ENCODE results near the gene TCF7L1. TPM values are rescaled to one million over a fixed set of nuclear protein-coding genes. Genes with fewer than 3 reads are reported as not detected.

Gene TCF7L1
- total and polyA plus RNA-seq, 9 of the 15 experiments (the other 6 are each of a cell fraction or from before 2014, with no cell fraction given), result 0.03 to 0.11 (median 0.07) TPM; not detected in 5

DNA sequence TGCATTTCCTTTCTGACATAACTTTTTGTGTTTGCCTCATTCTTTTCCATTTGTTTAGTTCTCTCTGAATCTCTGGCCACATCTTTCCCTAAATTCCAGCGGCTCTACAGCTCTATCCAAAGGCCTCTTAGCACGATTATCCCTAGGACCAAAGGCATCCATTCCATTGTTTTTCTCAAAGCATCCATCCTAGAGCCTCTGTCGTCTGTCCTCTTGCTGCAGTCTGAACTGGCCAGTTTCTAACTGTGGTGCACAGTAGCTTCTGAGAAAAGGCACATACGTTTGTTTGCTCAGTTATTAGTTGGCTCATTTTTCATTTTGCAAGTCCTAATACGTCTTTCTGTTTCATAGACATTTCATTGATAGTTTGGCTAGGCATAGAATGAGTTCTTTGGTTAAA, 45.7 kb upstream of the TCF7L1 start:
- H3K4me3 ChIP-seq, result no peak overlapping the region
- DNase-seq (ENCODE audit: extremely low read depth in 1 of 4, low spot score in 3 of 4) (no peak), FAIRE-seq (no peak), ATAC-seq (no peak)
- no peaks in the 10 kb centered on the region for H3K4me1 ChIP-seq (replicated peaks in 1 of 2; ENCODE audit: control insufficient read depth in 2 of 2, insufficient read depth in 2 of 2, low read length in 2 of 2)
- in situ Hi-C loops (cut with MboI), result no loop called here
- no peak overlapping the region for H3K27ac ChIP-seq (ENCODE audit: extremely low read depth, low read depth, low read length)
- H3K27me3 ChIP-seq (ENCODE audit: control insufficient read depth in 2 of 2, insufficient read depth in 2 of 2, low read length in 2 of 2), result peaks cover 15 to 33% of the 10 kb centered on the region in 2 experiments; a peak in 3 of 5 replicates
- ChIA-PET CTCF (ENCODE audit: low intra/inter-chr PET ratio) (no interaction called here), POLR2A (interaction anchor here (1.5 kb wide), 1 partner anchor 21 kb away, joined by 4 read pairs; no protein-coding TSS in a partner anchor)
- no peaks in the 10 kb centered on the region for H3K79me2 ChIP-seq (ENCODE audit: control insufficient read depth, insufficient read depth, low read length)
- BruUV-seq (replicated peaks), result no TSS peak
- no peaks in the 10 kb centered on the region for H3K9me3 ChIP-seq (replicated peaks; ENCODE audit: control insufficient read depth, insufficient read depth, low read depth, low read length)
- no peaks in the 10 kb centered on the region for H3K36me3 ChIP-seq (ENCODE audit: control insufficient read depth, insufficient read depth, low read length)
- 0% methylated on average over 5 of the region's 5 CpGs for WGBS (ENCODE audit: insufficient coverage, low coverage, missing lambda C conversion rate)
- no peaks in the 10 kb centered on the region for H4K20me1 ChIP-seq (replicated peaks; ENCODE audit: control insufficient read depth, insufficient read depth, low read length)
- no peaks in the 10 kb centered on the region for H3K9me1 ChIP-seq (ENCODE audit: control insufficient read depth, insufficient read depth, low read length)
- H3K4me2 ChIP-seq (ENCODE audit: insufficient read depth, low read length), result no peak overlapping the region
- H2AFZ ChIP-seq (ENCODE audit: low read depth, low read length), result no peak overlapping the region
- H3K9ac ChIP-seq (ENCODE audit: insufficient read depth in 1 of 2, low read depth in 2 of 2, low read length in 2 of 2), result no peak overlapping the region
- intact Hi-C loops (cut with micrococcal nuclease), result no loop called here
- TF ChIP-seq PATZ1 (CRISPR knock-in tag; IDR thresholded peaks at IDR 0.05; ENCODE audit: borderline replicate concordance), result no peak
- TF ChIP-seq, protein P1, sequence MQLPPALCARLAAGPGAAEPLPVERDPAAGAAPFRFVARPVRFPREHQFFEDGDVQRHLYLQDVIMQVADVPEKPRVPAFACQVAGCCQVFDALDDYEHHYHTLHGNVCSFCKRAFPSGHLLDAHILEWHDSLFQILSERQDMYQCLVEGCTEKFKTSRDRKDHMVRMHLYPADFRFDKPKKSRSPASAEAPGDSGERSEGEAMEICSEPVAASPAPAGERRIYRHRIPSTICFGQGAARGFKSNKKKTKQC (CRISPR knock-in tag; IDR thresholded peaks at IDR 0.05), result no peak
- TF ChIP-seq BHLHE40 (IDR thresholded peaks at IDR 0.05; ENCODE audit: low read length), result no peak
- TF ChIP-seq, protein P2, sequence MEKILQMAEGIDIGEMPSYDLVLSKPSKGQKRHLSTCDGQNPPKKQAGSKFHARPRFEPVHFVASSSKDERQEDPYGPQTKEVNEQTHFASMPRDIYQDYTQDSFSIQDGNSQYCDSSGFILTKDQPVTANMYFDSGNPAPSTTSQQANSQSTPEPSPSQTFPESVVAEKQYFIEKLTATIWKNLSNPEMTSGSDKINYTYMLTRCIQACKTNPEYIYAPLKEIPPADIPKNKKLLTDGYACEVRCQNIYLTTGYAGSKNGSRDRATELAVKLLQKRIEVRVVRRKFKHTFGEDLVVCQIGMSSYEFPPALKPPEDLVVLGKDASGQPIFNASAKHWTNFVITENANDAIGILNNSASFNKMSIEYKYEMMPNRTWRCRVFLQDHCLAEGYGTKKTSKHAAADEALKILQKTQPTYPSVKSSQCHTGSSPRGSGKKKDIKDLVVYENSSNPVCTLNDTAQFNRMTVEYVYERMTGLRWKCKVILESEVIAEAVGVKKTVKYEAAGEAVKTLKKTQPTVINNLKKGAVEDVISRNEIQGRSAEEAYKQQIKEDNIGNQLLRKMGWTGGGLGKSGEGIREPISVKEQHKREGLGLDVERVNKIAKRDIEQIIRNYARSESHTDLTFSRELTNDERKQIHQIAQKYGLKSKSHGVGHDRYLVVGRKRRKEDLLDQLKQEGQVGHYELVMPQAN (IDR thresholded peaks at IDR 0.05; ENCODE audit: borderline replicate concordance), result no peak
- TF ChIP-seq ZNF79 (CRISPR knock-in tag; IDR thresholded peaks at IDR 0.05; ENCODE audit: low read depth), result no peak
- TF ChIP-seq PTTG1 (tag; IDR thresholded peaks at IDR 0.05; ENCODE audit: low read depth), result no peak
- TF ChIP-seq HNRNPUL1 (IDR thresholded peaks at IDR 0.05; ENCODE audit: low read length), result no peak
- TF ChIP-seq CEBPB (tag; IDR thresholded peaks at IDR 0.05), result no peak
- TF ChIP-seq ZBTB17 (CRISPR knock-in tag; IDR thresholded peaks at IDR 0.05), result no peak
- no peak for TF ChIP-seq TRIM24 (IDR thresholded peaks at IDR 0.05)
- no peak for TF ChIP-seq SOX6 (IDR thresholded peaks at IDR 0.05)
- no peak for TF ChIP-seq GMEB1 (CRISPR knock-in tag; IDR thresholded peaks at IDR 0.05)
- no peak for TF ChIP-seq PBX2 (CRISPR knock-in tag; IDR thresholded peaks at IDR 0.05; ENCODE audit: low read depth)
- TF ChIP-seq PBX2 (tag; conservative IDR thresholded peaks at IDR 0.05; ENCODE audit: low read depth), result no peak
- no peak for TF ChIP-seq ZNF217 (CRISPR knock-in tag; IDR thresholded peaks at IDR 0.05)

All from K562 (cell line).